Lower leg skin (tissue), 4 donors: ENCODE results near the gene ZNF608. TPM values are rescaled to one million over a fixed set of nuclear protein-coding genes. Genes with fewer than 3 reads are reported as not detected.

ENCODE experiments used
- DNase-seq, 2 donors: peaks; one replicate each; pipeline ENCODE4 v3.0.0-alpha.2; 2019; ENCODE audit warnings: low spot score in 2 of 2
- H3K4me3 ChIP-seq: fragments of 200-600 bp; sonication (generic); 2 replicates; pipeline ENCODE4 v1.5.1; 2017; ENCODE audit warnings: mild to moderate bottlenecking, low read depth; ENCODE audit not compliant: poor library complexity, severe bottlenecking
- CTCF ChIP-seq, 3 donors: fragments of 450-650 bp; IDR thresholded peaks; one replicate each; pipeline ENCODE4 v1.5.1; 2016; ENCODE audit warnings: antibody characterized with exemption in 3 of 3, mild to moderate bottlenecking in 3 of 3, moderate library complexity in 2 of 3
- POLR2A ChIP-seq, 2 donors: fragments of 450-650 bp; IDR thresholded peaks; one replicate each; pipeline ENCODE4 v1.6.1; 2016 to 2017; ENCODE audit warnings: antibody characterized with exemption in 2 of 2, mild to moderate bottlenecking in 1 of 2, moderate library complexity in 1 of 2
- WGBS, 2 donors: methylation state at CpG; one replicate each; pipeline ENCODE4 v1.1.5; 2018; 5-methylcytosine and 5-hydroxymethylcytosine counted together
- intact Hi-C: fragments of 100-400 bp; cut with DNase I; formaldehyde crosslinking; loops from one replicate; pipeline ENCODE4 v1.15.0; 2023; ENCODE audit warnings: low total_unique reads
- total RNA-seq, 4 donors: library from RNA; depleted of rRNA; stranded (reverse); fragments of >200 nt; gene quantifications; one replicate each; pipeline ENCODE4 v1.1.0, GENCODE V29; 2016

Gene ZNF608
- total RNA-seq, 4 donors from 2014 or later = 3.8 to 11.6 (median 6.7) TPM

DNA sequence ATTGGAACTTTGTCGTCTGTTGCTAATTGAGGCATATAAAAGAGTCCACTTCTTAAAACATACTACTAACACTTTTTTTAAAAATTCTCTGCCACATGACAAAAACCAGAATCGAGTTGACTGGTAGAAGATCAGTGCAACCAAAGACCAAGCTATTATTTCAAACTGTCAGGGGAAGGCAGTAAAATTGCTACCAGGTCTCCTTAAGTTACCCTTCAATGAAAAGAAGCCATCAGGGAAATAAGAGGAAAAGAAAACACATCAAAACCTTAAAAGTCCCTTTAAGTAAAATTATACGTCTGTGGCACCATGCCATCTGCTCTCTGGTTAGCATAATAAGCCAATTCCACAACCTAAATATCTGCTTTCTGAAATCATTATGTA is 9.6 kb downstream of the ZNF608 start:
- TF ChIP-seq CTCF (IDR thresholded peaks at IDR 0.05) = no peak
- TF ChIP-seq POLR2A (IDR thresholded peaks at IDR 0.05) = no peak
- H3K4me3 ChIP-seq = no peak overlapping the region
- DNase-seq = no peak
- 63 to 69% methylated on average over 3 of the region's 3 CpGs for WGBS, 2 donors
- intact Hi-C loops = no loop called here

GRCh38 chr5:124736082-124736804 is 10.2 kb downstream of the ZNF608 start:
- 62 to 70% methylated on average over 6 of the region's 6 CpGs for WGBS, 2 donors
- no peak for DNase-seq
- intact Hi-C loops = no loop called here
- no peak for TF ChIP-seq CTCF (IDR thresholded peaks at IDR 0.05)
- no peak for TF ChIP-seq POLR2A (IDR thresholded peaks at IDR 0.05)
- H3K4me3 ChIP-seq = no peak overlapping the region

DNA sequence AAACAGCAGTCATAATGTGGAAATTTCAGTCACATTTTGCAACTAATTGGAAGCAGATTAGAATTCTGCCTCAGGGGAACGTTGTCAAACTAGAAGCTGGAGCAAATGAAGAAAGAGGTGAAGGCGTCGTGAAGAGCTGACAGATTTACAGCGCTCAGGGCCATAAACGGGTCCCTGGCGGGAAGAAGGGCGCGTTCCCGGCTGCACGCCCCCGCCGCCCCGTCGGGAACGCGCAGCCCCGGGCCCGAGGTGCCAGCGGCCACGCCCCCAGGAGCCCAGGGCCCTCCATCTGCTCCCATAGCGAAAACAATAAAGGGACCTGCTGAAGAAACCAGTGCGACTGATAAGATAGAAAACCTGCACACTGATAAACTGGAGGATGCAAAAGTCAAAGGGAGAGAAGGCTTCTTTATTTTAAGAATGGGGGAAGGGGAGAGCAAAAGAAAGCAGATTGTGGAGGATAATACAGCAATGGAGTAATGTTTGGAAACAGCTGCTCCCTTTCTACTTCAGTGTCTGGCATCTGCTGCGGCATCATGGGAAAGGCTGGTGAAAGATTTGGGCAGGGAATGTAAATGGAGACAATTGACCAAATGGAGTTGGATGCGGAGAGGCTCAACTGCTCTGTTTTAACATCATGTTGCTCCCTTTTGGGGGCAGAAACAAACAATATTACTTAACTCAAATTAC is 11.1 kb downstream of the ZNF608 start:
- no peak overlapping the region for H3K4me3 ChIP-seq
- TF ChIP-seq POLR2A (IDR thresholded peaks at IDR 0.05) (no peak), CTCF (IDR thresholded peaks at IDR 0.05) (no peak)
- 10 to 12% methylated on average over 24 of the region's 24 CpGs for WGBS, 2 donors
- intact Hi-C loops = no loop called here
- DNase-seq = no peak

- intact Hi-C loops = no loop called here
- no peak for TF ChIP-seq CTCF (IDR thresholded peaks at IDR 0.05)
- TF ChIP-seq POLR2A (IDR thresholded peaks at IDR 0.05) = no peak
- DNase-seq = no peak
- 44 to 45% methylated on average over 8 of the region's 8 CpGs for WGBS, 2 donors
- no peak overlapping the region for H3K4me3 ChIP-seq
These were observed 11.8 kb downstream of the ZNF608 start for GRCh38 chr5:124734574-124735168.

GRCh38 chr5:124733329-124733650 is 13.1 kb downstream of the ZNF608 start:
- H3K4me3 ChIP-seq = no peak overlapping the region
- intact Hi-C loops = no loop called here
- WGBS, 2 donors = 96 to 100% methylated on average over 1 of the region's 1 CpG
- no peak for DNase-seq
- no peak for TF ChIP-seq POLR2A (IDR thresholded peaks at IDR 0.05)
